ENCODE data around the gene PTBP3.

- TF ChIP-seq CTCF (IDR thresholded peaks at IDR 0.05; ENCODE audit: insufficient read depth, low read depth, low read length) (no peak), EZH2 (IDR thresholded peaks at IDR 0.05; ENCODE audit: insufficient read depth, low read length) (no peak)
Measured at GRCh38 chr9:112203536-112203935, 129.9 kb downstream of the PTBP3 start.

All from astrocyte (in vitro differentiated cells and primary cell).